Measurements from ENCODE around the gene SEZ6L. TPM values are rescaled to one million over a fixed set of nuclear protein-coding genes. Genes with fewer than 3 reads are reported as not detected.

The SEZ6L gene
- total and polyA plus RNA-seq, 2 experiments from 2014 or later: 0.43 to 0.44 TPM

- 86% methylated on average over 7 of the region's 7 CpGs for WGBS (ENCODE audit: low lambda C conversion rate, missing lambda C conversion rate)
- no peak overlapping the region for H3K4me3 ChIP-seq
Observed at GRCh38 chr22:26246552-26246951, 77.3 kb downstream of the SEZ6L start.

GRCh38 chr22:26251869-26252268 is 82.6 kb downstream of the SEZ6L start:
- Histone ChIP-seq H3K9me2 (replicated peaks; ENCODE audit: insufficient read depth) (no peaks in the 10 kb centered on the region), H3K4me2 (no peak overlapping the region), H3K4me1 (ENCODE audit: insufficient read depth) (no peaks in the 10 kb centered on the region), H4K20me1 (ENCODE audit: insufficient read depth, poor library complexity, severe bottlenecking) (no peaks in the 10 kb centered on the region), H3K79me2 (no peaks in the 10 kb centered on the region), H3K4me3 (no peak overlapping the region), H3K27ac (no peak overlapping the region), H2AFZ (no peak overlapping the region), H3K27me3 (no peaks in the 10 kb centered on the region), H3K36me3 (replicated peaks; ENCODE audit: insufficient read depth, low read depth) (no peaks in the 10 kb centered on the region), H3K9me3 (ENCODE audit: low read depth) (peaks cover 6% of the 10 kb centered on the region)
- TF ChIP-seq EZH2 (IDR thresholded peaks at IDR 0.05; ENCODE audit: borderline replicate concordance) (no peak), CTCF (IDR thresholded peaks at IDR 0.05; ENCODE audit: poor library complexity) (no peak), EZH2phosphoT487 (IDR thresholded peaks at IDR 0.05; ENCODE audit: low read depth, severe bottlenecking, unreplicated experiment) (no peak)
- WGBS (ENCODE audit: low lambda C conversion rate, missing lambda C conversion rate): 86% methylated on average over 5 of the region's 5 CpGs
- no peak for DNase-seq (ENCODE audit: low spot score)

More at GRCh38 chr22:26246552-26246951, 77.3 kb downstream of the SEZ6L start:
- Histone ChIP-seq H4K20me1 (ENCODE audit: insufficient read depth, poor library complexity, severe bottlenecking) (no peaks in the 10 kb centered on the region), H3K9me3 (ENCODE audit: low read depth) (peaks cover 6% of the 10 kb centered on the region), H3K27ac (no peak overlapping the region), H3K9me2 (replicated peaks; ENCODE audit: insufficient read depth) (no peaks in the 10 kb centered on the region), H3K36me3 (replicated peaks; ENCODE audit: insufficient read depth, low read depth) (no peaks in the 10 kb centered on the region), H3K4me1 (ENCODE audit: insufficient read depth) (no peaks in the 10 kb centered on the region), H3K27me3 (peaks cover 24% of the 10 kb centered on the region), H2AFZ (no peak overlapping the region), H3K4me2 (no peak overlapping the region), H3K79me2 (no peaks in the 10 kb centered on the region)
- TF ChIP-seq EZH2 (IDR thresholded peaks at IDR 0.05; ENCODE audit: borderline replicate concordance): no peak
- TF ChIP-seq EZH2phosphoT487 (IDR thresholded peaks at IDR 0.05; ENCODE audit: low read depth, severe bottlenecking, unreplicated experiment): no peak
- TF ChIP-seq CTCF (IDR thresholded peaks at IDR 0.05; ENCODE audit: poor library complexity): no peak
- DNase-seq (ENCODE audit: low spot score): no peak

- H3K4me2 ChIP-seq: no peak overlapping the region
- TF ChIP-seq EZH2phosphoT487 (IDR thresholded peaks at IDR 0.05; ENCODE audit: low read depth, severe bottlenecking, unreplicated experiment) (no peak), EZH2 (IDR thresholded peaks at IDR 0.05; ENCODE audit: borderline replicate concordance) (no peak), CTCF (IDR thresholded peaks at IDR 0.05; ENCODE audit: poor library complexity) (no peak)
- peaks cover 19% of the 10 kb centered on the region for H3K27me3 ChIP-seq
- peak; percentile 57 for DNase-seq (ENCODE audit: low spot score)
- H3K4me3 ChIP-seq: no peak overlapping the region
- H3K27ac ChIP-seq: no peak overlapping the region
- 8% methylated on average over 6 of the region's 6 CpGs for WGBS (ENCODE audit: low lambda C conversion rate, missing lambda C conversion rate)
- H3K4me1 ChIP-seq (ENCODE audit: insufficient read depth): no peaks in the 10 kb centered on the region
- H3K9me3 ChIP-seq (ENCODE audit: low read depth): no peaks in the 10 kb centered on the region
- H2AFZ ChIP-seq: no peak overlapping the region
- H3K9me2 ChIP-seq (replicated peaks; ENCODE audit: insufficient read depth): no peaks in the 10 kb centered on the region
- H3K36me3 ChIP-seq (replicated peaks; ENCODE audit: insufficient read depth, low read depth): no peaks in the 10 kb centered on the region
- H4K20me1 ChIP-seq (ENCODE audit: insufficient read depth, poor library complexity, severe bottlenecking): no peaks in the 10 kb centered on the region
- no peaks in the 10 kb centered on the region for H3K79me2 ChIP-seq
Observed at GRCh38 chr22:26259510-26259909, 90.2 kb downstream of the SEZ6L start.

- no peak for DNase-seq (ENCODE audit: low spot score)
- 39% methylated on average over 1 of the region's 1 CpG for WGBS (ENCODE audit: low lambda C conversion rate, missing lambda C conversion rate)
- no peak for TF ChIP-seq EZH2phosphoT487 (IDR thresholded peaks at IDR 0.05; ENCODE audit: low read depth, severe bottlenecking, unreplicated experiment)
- TF ChIP-seq CTCF (IDR thresholded peaks at IDR 0.05; ENCODE audit: poor library complexity): no peak
- no peak for TF ChIP-seq EZH2 (IDR thresholded peaks at IDR 0.05; ENCODE audit: borderline replicate concordance)
- Histone ChIP-seq H2AFZ (no peak overlapping the region), H3K4me1 (ENCODE audit: insufficient read depth) (no peaks in the 10 kb centered on the region), H3K4me3 (no peak overlapping the region), H3K36me3 (replicated peaks; ENCODE audit: insufficient read depth, low read depth) (no peaks in the 10 kb centered on the region), H3K9me2 (replicated peaks; ENCODE audit: insufficient read depth) (no peaks in the 10 kb centered on the region), H3K27ac (no peak overlapping the region), H3K4me2 (no peak overlapping the region), H3K79me2 (no peaks in the 10 kb centered on the region), H3K9me3 (ENCODE audit: low read depth) (no peaks in the 10 kb centered on the region), H3K27me3 (peaks cover 26% of the 10 kb centered on the region), H4K20me1 (ENCODE audit: insufficient read depth, poor library complexity, severe bottlenecking) (no peaks in the 10 kb centered on the region)
Observed at GRCh38 chr22:26264162-26264561, 94.9 kb downstream of the SEZ6L start.

All from hepatocyte (in vitro differentiated cells).